Stimulated activated CD4-positive, alpha-beta T cell treated with anti-CD3 and anti-CD28 coated beads, Interleukin-15, amount 100 ng/mL, for 24 hours (primary cell): ENCODE data around the gene PTPN13.

Experiments
- DNase-seq: peaks from one replicate; pipeline ENCODE4 v3.0.0-alpha.2; 2020

The PTPN13 gene

DNA sequence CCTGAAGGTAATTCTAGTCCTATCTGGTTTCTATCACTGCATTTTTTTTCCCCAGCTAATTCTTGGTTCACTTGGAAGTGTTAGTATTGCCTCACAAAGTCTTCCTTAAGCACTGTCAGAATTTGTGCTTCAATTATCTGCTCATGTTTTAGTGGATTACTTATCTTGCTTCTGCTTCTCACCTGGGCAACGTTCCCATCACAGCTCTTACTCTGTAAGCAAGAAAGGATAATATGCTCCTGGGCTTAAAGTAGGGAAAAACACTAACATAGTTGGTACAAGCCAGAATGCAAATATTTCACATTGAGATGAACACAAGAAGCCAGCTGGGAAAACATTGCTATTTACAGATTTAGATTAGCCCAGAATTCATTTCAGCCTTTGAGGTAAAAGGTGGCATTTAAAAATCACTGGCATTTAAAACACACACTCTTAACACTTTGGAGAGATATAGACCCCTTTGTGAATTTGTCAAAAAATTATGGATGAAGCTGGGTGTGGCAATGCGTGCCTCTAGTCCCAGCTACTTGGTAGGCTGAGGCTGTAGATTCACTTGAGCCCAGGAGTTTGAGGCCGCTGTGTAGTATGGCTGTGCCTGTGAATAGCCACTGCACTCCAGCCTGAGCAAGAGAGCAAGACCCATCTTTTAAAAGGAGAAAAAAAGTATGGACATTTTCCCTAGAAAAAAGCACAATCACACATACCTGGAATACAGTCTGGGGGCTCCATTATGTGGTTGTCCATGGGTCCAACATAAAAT, 6.6 kb upstream of the PTPN13 start:
- DNase-seq = no peak

DNA sequence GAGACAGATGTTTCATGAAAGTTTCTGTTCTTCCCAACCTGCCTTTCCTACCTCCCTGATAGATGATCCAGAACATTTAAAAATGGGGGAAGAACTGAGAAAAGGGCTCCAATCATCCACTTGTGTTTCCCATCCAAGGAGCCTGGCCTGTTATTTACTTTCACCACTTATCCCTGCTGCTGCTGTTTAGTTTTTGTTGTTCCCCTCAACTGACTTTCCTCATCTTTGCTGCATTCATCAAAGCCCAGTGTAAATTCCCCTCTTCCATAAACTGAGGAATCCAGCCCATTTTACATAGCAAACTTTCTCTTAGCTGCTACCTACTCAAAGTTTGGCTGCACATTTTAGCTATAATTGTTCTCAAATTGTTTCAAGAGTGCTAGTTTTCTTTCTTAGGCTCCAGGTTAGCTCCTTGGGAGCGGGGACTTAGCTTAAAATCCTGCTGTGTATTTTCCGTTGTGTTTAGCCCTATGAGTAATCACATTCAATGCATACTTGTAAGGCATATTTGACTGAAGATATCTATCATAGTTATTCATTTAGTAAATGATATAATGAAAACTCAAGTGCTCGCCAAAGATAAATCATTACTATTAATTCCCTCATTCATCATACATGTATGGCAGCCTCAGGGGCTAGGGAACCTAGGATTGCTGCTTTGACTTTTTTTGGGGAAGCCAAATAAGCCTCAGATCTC, 1.4 kb upstream of the PTPN13 start:
- DNase-seq = no peak

DNA sequence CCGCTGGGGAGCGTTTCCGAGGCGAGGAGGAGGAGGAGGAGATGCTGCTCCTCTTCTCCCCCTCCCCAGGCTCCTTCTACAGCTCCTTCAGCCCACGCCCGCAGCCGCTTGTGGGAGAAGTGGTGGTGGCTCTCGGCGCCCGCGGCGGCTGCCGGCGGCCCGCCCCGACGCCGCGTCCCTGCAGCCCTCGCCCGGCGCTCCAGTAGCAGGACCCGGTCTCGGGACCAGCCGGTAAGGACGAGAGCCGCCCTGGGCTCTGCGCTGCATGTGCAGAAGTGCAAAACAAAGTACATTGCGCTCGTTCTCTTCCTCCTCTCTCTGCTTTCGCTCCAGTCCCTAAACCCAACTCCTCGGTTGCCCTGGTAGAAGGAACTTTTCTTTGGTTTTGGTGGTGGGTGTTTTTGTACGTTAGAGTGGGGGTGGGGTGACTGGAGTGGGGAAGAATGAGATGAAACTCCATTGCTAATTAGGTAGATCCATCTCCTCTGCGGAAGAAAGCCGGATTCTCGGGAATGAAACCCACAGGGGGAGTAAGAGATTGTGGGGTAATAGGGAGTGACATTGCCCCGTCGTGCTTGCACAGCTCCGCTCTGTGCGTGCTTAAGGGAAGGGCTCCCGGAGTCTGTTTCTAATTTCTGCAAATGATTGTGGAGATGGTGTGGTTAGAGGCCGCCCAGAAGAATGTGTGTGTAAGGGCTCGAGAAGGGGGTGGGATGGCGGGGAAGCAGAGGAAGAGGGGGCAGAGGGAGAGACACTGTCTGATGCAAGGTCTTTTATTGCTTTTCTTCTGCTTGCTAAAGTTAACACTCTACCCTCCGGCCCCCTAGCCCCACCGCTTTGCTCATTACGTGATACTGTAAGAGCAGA, 677 bp downstream of the PTPN13 start:
- DNase-seq = peak; percentile 34

DNA sequence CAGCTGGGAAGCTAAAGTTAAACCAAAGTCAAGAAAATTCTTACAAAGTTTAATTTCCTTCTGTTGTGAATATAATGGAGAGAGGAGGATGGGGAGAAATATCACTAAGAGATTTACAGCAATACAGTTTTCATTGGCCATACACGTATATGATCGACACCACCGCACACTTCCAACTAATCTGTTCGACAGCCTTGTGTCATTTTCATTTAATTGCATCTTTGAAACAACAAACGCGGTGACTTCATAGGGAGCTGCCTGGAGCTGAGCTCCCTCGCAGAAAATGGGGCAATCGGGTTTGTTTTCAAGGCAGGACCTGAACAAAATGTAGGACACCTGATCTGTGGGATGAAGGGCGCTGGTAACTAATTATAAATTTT, 1.3 kb downstream of the PTPN13 start:
- no peak for DNase-seq

DNA sequence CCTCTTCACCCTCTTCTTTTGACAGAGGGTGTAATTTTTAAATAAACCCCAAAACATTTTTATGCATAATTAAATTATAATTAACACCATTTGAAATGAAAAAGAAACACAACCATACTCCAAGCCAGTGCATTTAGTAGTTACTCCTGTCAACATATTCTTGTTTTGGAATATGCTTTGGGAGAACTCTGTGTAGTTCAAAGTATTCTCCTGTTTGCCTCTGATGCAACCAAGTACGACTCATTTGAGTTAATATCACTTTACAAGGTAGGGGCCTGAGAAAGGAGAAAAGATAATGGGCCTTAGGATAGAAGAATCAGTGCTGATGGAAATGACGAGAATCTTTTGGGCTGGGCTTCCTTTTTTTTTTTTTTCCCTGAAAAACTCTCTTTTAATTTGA, 2.7 kb downstream of the PTPN13 start:
- DNase-seq = no peak

DNA sequence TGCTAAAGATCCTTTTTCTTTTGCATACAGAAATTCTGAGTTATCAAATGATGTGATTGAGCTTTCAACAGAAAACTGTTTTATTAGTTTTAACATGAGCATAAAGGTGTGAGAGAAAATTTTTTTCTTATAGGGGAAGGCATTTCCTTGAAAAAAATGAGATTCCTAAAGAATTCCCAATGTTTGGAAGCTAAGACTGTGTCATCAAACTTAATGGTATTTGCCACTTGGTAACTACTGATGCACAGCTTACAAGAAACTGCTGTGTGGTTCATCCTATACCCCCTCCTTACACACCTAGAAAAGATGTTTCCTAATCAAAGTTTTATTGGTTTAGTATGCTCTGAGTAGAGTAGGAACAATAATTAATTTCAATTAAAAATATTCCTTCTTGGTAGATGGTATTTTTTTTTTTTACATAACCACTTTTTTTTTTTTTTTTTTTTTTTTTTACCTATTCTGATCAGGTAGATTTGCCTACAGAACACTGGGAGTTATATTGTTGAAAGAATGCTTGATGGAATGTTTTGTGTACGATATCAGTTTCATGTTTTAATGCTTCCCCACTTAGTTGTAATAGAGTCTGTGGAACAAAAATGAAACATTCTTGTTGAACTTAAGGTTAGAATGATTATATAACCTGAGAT, 6.0 kb downstream of the PTPN13 start:
- no peak for DNase-seq

DNA sequence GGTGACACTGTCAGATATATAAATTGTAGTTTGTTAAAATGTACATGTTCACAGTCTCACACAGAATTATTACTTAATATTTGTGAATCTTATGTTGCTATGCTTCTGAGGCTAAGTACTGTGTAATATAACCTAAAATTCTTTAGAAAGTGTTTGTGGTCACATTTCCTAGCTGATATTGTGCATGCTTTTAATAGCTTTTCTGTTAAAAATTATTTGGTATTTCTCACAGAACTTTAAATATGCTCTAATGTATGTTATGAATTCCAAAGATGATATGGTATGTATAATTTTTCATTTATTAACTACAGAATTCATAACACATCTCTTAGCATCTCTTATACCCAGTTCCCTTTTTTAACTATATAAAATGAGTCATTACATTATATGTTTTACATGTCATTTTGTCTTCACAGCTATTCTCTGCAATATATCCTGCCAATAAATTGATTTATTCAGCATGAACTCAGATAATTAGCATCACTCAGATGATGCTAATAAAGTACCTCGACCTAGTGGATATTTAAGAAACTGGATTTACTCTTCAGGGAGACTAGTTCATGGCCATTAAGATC, 9.3 kb downstream of the PTPN13 start:
- DNase-seq = no peak

DNA sequence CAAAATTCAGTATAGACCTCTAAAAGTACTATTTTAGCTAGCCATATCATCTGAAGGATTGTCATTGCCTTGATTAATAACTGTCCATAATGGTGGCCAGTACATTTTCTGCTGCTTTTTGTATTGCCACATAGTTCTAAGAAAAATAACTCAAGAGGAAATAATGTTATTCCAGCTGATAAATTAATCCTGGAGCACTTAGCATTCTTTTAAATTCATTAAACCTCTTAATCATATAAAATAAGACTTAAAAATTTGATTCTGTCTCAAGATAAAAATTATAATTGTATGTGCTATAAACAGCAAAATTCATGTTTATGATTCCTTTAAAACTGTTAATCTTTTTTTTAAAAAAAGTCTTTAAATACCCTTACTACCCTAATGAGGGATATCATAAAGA, 12.7 kb downstream of the PTPN13 start:
- no peak for DNase-seq

DNA sequence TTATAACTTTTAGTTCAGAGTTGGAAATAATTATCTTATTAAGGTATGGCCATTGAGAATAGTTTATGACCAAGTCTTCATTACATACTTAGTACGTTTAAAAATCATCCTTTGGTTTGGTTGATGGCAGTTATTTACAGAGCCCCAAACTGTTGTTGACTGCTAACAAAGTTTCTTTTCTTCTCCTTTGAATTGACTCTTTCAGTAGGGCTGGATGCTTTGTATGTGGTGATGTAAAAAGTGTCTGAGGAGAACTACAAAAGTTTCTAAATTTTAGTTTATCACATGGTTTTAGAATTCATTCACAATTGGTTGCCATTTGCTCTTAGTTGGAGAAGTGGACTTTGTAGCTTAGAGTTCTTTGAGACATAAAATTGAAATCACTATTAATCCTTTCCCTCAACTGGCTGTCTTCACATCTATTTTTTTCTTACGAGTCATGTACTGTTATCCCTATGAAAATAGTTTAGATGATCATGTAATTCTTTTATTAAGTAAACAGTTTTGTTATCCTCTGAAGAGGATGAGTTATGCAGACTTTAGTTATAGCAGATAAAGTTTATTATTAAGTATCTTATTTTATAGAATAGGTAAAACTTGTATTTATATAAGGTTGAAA, 14.8 kb downstream of the PTPN13 start:
- no peak for DNase-seq

DNA sequence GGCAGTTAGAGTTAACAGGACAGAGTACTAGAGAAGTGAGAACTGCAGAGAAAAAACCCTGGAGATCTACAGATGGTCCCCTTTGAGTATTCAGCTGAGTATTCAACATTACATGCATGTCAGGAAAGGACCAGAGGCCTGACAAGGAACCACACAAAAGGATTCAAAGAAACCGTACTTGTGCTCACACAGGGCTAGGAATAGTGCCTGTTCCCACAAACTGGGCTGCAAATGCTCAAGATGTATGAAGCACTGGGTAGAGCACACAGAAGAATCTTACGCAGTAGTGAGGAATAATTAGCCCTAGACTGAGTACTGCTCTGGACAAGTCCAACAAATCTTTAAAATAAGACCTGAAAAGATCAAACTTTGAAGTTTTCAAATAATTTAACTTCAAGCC, 17.6 kb downstream of the PTPN13 start:
- DNase-seq = no peak

DNA sequence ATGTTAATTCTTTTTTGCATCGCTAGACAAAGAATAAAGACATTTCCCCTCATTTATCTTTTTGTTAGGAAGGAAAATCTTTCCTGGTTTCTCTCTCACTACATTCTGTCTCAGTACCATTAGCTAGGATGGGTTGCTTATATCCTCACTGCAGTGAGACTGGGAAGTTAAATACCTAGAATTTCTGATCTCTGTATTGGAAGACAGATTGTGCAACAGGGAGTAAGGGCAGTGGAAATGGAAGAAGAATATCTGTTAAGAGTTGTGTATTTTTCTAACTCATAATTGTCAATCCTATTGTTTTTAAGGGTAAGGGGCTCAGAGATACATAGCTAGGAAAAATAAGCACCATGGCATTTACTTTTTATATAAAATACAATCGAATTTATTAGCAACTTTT, 19.6 kb downstream of the PTPN13 start:
- DNase-seq = no peak

DNA sequence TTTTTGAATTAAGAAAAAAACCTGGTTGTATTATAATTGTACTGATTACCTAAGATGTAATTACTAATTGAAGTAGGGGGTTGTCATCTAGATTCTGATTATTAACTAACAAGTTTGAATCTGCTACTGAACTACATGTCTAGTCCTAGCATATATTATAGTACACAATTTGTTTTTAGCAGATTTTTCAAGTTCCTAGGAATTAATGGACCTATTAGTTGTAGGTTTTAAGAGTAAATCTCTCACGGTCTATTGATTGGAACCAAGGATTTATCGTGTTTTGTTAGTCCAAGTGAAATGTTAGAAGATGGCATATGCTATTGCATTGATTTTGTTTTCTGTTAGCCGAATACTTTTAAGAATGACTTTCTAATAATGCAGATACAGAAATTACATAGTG, 20.8 kb downstream of the PTPN13 start:
- no peak for DNase-seq

DNA sequence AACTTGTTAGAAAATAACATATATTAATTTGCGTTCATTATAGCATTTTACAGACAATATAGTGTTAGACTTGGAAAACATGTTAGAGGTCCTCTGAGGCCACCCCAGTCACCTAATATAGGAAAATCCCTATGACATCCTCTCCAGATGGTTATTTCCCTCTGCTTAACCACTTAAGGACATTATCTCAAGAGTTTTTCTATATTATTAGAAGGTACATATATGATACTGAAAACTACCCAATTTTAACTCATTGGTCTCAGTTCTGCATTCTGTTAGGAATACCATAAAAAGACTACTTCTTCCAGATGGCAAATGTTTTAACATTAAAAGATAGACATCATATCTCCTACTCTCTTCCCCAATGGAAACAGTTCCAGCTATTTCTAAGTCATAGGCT, 21.4 kb downstream of the PTPN13 start:
- no peak for DNase-seq

DNA sequence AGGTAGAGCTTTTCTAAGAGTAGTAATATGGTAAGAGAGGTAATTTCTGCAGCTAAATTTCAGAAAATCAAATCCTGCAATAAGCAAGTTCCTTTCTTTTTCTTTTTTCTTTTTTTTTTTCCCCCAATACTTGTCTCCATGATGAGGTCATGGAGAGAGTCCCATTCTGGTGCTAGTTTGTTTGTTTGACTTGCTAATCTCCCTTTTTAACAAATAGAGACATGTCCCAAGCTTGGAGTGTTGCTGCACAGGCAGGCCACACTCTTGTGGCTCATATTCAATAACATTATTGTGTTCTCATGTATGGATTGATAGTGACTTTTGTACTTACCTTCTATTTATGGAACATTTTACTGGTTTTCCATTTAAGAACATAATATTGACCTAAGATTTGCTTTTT, 25.5 kb downstream of the PTPN13 start:
- DNase-seq = no peak

DNA sequence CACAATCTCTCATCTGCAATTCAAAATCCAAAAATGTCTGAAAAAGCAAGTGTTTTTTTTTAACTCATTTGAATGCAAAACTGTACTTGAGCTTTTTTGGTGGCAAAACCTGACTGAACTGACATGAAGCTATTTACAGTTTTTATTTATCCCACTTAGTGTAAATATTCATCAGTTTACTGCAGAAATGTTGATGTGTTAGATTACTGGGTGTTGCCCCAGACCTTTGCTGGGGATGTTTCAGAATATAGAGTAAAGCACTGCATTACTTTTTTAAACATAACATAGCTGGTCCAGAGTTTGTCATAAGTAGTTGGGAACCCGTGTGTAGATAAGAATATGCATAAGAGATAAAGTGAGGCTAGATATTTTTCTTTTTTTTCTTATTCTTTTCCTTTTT, 27.3 kb downstream of the PTPN13 start:
- DNase-seq = no peak

DNA sequence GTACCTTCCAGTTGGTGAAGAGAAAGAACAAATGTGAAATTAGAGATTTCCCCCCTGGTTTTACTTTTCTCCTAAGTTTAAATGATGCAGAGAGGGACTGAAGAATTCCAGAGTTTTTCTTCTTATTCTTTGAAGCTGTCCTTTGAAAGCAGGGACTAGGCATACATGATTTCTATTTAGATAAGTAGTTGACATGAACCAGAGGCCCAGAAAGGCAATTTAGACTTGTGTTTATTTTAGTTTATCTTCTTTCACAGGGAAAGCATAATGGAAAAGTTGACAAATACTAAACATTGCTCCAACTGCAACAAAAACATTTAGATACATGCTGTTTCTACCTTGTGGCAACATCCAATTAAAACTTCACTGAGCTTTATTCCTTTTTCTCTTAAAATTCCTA, 32.0 kb downstream of the PTPN13 start:
- no peak for DNase-seq

DNA sequence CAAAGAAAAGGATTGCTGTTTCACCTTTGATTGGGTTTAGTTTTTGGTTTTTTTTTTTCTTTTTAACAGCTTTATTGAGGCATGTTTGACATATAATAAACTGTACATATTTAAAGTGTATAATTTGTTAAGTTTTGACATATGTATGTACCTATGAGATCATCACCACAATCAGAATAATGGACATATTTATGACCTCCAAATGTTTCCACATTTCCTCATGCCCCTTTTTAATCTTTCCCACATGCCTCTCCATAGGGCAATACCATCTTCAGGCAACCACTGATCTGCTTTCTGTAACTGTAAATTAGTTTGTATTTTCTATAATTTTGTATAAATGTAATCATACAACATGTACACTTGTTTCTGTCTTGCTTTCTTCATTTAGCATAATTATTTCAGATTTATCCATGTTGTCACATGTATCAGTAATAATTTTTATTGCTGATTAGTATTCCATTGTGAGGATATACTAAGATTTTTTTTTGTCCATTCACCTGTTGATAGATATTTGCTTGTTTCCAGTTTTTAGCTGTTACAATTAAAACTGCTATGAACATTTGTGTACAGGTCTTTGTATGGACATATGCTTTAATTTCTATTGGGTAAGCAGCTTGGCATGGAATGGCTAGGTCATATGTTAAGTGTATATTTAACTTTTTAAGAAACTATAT, 33.5 kb downstream of the PTPN13 start:
- DNase-seq = no peak

DNA sequence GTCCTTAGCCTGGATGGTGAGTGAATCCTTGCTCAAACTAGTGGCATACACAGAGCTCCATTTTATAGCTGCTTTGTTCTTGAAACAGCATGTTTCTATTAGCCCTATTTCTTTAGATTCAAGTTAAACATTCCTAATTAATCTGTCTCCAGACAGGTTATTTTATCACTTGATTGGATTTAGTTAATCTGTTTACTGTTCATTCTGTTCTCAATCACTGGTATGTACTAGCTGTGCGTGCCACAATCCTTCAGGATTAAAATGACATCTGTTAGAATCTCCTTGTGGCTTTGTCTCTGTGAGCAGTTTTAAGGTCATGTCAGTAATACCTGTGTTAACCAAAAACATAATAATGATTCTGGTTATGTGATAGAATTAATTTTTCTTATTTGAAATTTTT, 36.5 kb downstream of the PTPN13 start:
- DNase-seq = no peak

DNA sequence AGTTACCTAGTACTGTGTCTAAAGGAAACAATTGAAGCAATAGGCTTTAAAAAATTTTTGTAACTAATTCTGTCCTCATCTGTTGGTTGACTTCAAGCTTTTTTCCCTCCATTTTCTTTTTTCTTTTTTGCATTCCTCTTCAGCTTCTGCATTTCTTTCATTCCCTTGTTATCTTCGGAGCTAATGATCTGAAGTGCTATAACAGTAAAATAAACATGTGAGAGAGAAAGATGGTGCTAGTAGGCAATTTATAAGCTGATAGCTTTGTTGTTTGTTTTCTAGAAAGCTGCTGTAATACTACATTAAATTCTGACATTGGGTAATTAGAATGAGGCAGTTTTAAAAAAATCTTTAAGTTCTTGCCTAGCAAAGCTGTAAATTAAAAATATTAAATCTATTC, 37.1 kb downstream of the PTPN13 start:
- DNase-seq = no peak

DNA sequence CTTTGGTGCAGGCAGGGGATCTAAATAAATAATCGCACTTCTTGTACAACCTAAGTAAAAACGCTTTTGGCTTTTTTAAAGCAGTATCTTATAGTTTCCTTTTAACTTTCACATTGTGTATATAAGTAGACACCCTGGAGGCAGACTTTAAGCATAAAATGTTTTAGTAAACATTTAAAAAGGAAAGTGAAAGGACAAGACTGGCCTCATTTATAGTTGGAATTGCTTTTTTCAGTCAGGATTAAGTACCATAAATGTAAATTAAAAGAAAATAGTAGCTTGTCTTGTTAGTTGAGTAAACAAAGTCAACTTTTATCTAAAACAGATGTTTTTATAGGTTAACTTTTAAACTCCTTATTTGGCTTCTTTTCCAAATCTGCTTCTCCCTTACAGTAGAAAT, 39.7 kb downstream of the PTPN13 start:
- no peak for DNase-seq

DNA sequence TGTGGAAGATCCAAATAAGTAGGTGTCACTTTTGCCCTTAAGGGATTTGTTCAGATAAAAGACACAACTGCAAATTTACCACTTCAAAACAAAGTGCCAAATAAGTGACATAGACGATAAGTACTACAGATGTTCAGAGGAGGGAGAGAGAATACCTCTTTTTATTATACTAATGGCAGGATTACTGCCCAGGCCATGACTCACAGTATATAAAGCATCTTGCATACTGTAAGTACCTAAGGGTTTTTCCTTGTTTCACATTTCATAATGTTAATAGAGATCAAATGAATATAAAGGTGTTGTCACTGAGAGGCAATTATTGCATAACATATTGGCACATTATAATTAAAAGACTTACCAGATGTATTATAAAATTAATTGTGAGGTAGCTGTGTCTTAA, 46.4 kb downstream of the PTPN13 start:
- DNase-seq = no peak

DNA sequence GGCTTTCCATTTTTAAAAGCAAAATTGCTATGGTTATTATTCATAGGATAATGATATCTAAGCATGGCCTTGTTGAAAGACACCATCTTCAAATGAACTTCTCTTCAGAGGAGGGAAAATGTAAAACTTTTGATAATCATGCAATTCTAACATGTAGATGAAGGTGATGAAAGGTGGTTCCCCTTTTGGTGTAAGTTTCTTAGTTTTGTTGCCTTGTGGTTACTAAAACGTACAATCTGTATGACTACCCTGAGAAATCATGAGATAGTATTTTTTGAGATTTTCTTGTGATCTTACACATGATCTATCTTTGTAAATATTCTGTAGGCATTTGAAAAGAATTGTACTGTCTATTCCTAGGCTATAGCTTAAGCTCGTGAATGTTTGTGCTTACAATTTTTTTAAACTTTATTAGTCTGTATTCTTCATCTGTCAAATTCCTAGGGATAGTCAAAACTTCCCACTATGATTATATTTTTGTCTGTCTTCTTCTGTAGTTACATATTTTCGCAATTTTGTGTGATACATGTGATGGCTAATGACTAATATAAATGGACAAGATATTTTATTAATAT, 47.5 kb downstream of the PTPN13 start:
- no peak for DNase-seq
